ENCODE results near the gene SPATA21. TPM values are rescaled to one million over a fixed set of nuclear protein-coding genes. Genes with fewer than 3 reads are reported as not detected.

The SPATA21 gene
- total RNA-seq, 2 donors from 2014 or later: not detected

- no peak for TF ChIP-seq POLR2A (IDR thresholded peaks at IDR 0.05)
- no peak for TF ChIP-seq CTCF (IDR thresholded peaks at IDR 0.05)
- ATAC-seq (no peak), DNase-seq (no peak)
- H3K9me3 ChIP-seq: no peaks in the 10 kb centered on the region
- intact Hi-C loops (cut with DNase I): loop anchor here (10.0 kb wide), 1 partner anchor 282 kb away; the partner anchor contains the start of gene FAM131C
- peaks cover 6% of the 10 kb centered on the region for H3K4me1 ChIP-seq
- no peaks in the 10 kb centered on the region for H3K36me3 ChIP-seq (replicated peaks in 1 of 2; ENCODE audit: insufficient read depth in 1 of 2, low read depth in 2 of 2)
- H3K27ac ChIP-seq: no peak overlapping the region
- no peaks in the 10 kb centered on the region for H3K27me3 ChIP-seq
- H3K4me3 ChIP-seq: no peak overlapping the region
- 77 to 80% methylated on average over 3 of the region's 3 CpGs for WGBS, 2 donors
These were observed 80.4 kb downstream of the SPATA21 start for GRCh38 chr1:16356867-16357266.

- 80 to 87% methylated on average over 2 of the region's 2 CpGs for WGBS, 2 donors
- Histone ChIP-seq H3K4me3 (no peak overlapping the region), H3K27ac (no peak overlapping the region), H3K27me3 (no peaks in the 10 kb centered on the region), H3K4me1 (peaks cover 18% of the 10 kb centered on the region), H3K36me3 (replicated peaks in 1 of 2; ENCODE audit: insufficient read depth in 1 of 2, low read depth in 2 of 2) (no peaks in the 10 kb centered on the region), H3K9me3 (no peaks in the 10 kb centered on the region)
- no peak for ATAC-seq
- DNase-seq: no peak
- intact Hi-C loops (cut with DNase I): loop anchor here (10.0 kb wide), 1 partner anchor 280 kb away; the partner anchor contains the start of gene FAM131C
- TF ChIP-seq POLR2A (IDR thresholded peaks at IDR 0.05) (no peak), CTCF (IDR thresholded peaks at IDR 0.05) (no peak)
These were observed 82.6 kb downstream of the SPATA21 start for GRCh38 chr1:16354619-16355018.

GRCh38 chr1:16352842-16353535 lies 84.2 kb downstream of the SPATA21 start:
- ATAC-seq (no peak), DNase-seq (peak in 2 of 4 donors; percentile 16 to 32)
- Histone ChIP-seq H3K27me3 (no peaks in the 10 kb centered on the region), H3K4me3 (peak overlapping the region in 1 of 2 donors; percentile 77), H3K9me3 (no peaks in the 10 kb centered on the region), H3K36me3 (replicated peaks in 1 of 2; ENCODE audit: insufficient read depth in 1 of 2, low read depth in 2 of 2) (no peaks in the 10 kb centered on the region), H3K27ac (peak overlapping the region; percentile 88 to 95 (median 92)), H3K4me1 (peaks cover 27% of the 10 kb centered on the region)
- intact Hi-C loops (cut with DNase I): loop anchor here (10.0 kb wide), 1 partner anchor 278 kb away; the partner anchor contains the start of gene FAM131C
- WGBS, 2 donors: 35 to 37% methylated on average over 11 of the region's 11 CpGs
- TF ChIP-seq POLR2A (IDR thresholded peaks at IDR 0.05): no peak
- TF ChIP-seq CTCF (IDR thresholded peaks at IDR 0.05): no peak

GRCh38 chr1:16351994-16352841 lies 85.0 kb downstream of the SPATA21 start, which contains the start of gene FBXO42:
Gene FBXO42 (minus strand): TSS chr1:16352480. CDS start chr1:16315418, 37,062 bp downstream.
- Histone ChIP-seq H3K9me3 (no peaks in the 10 kb centered on the region), H3K4me1 (peaks cover 27% of the 10 kb centered on the region), H3K36me3 (replicated peaks in 1 of 2; ENCODE audit: insufficient read depth in 1 of 2, low read depth in 2 of 2) (no peaks in the 10 kb centered on the region), H3K27me3 (no peaks in the 10 kb centered on the region), H3K4me3 (peak within 1 kb of the TSS; percentile 77 to 97), H3K27ac (peak within 1 kb of the TSS; percentile 88 to 95 (median 92))
- TF ChIP-seq CTCF (IDR thresholded peaks at IDR 0.05) (peak in 5 of 7 experiments; percentile 26 to 72 (median 45)), POLR2A (IDR thresholded peaks at IDR 0.05) (peak; percentile 89 to 90 (median 90))
- WGBS, 2 donors: 0% methylated on average over 7 to 58 of the region's 81 CpGs
- intact Hi-C loops (cut with DNase I): loop anchor here (10.0 kb wide), 1 partner anchor 277 kb away; the partner anchor contains the start of gene FAM131C
- ATAC-seq (peak; percentile 97), DNase-seq (peak; percentile 90 to 92 (median 92))

Measured in body of pancreas (tissue), 4 donors.